H9 (cell line): ENCODE data around the gene NEK4. TPM values are rescaled to one million over a fixed set of nuclear protein-coding genes. Genes with fewer than 3 reads are reported as not detected.

Source experiments
- DNase-seq: peaks from one replicate; pipeline ENCODE4 v3.0.0-alpha.2; 2017
- H2AFZ ChIP-seq: one replicate; pipeline ENCODE4 v1.6.1; 2013; ENCODE audit warnings: mild to moderate bottlenecking, low read length, control low read depth, moderate library complexity
- H2AK5ac ChIP-seq: 2 replicates; pipeline ENCODE4 v1.6.1; 2013; ENCODE audit warnings: low read length, control low read depth, mixed read lengths; ENCODE audit not compliant: insufficient read length
- H2BK120ac ChIP-seq: one replicate; pipeline ENCODE4 v1.6.1; 2013; ENCODE audit warnings: low read depth, mild to moderate bottlenecking, low read length, control low read depth, inconsistent platforms; ENCODE audit not compliant: poor library complexity, severe bottlenecking
- H2BK12ac ChIP-seq: 2 replicates; pipeline ENCODE4 v1.6.1; 2013; ENCODE audit warnings: low read length, control low read depth, mixed read lengths, low read depth; ENCODE audit not compliant: insufficient read length
- H2BK15ac ChIP-seq: 2 replicates; pipeline ENCODE4 v1.6.1; 2013; ENCODE audit warnings: low read depth, low read length, control low read depth
- H2BK20ac ChIP-seq: one replicate; pipeline ENCODE4 v1.6.1; 2013; ENCODE audit warnings: low read depth, mild to moderate bottlenecking, low read length, control low read depth, inconsistent platforms; ENCODE audit not compliant: poor library complexity, severe bottlenecking
- H2BK5ac ChIP-seq: 2 replicates; pipeline ENCODE4 v1.6.1; 2013; ENCODE audit warnings: low read length, control low read depth, mixed read lengths; ENCODE audit not compliant: insufficient read length
- H3K14ac ChIP-seq: 2 replicates; pipeline ENCODE4 v1.6.1; 2013; ENCODE audit warnings: low read length, control low read depth; ENCODE audit not compliant: insufficient read depth
- H3K18ac ChIP-seq: 2 replicates; pipeline ENCODE4 v1.6.1; 2013; ENCODE audit warnings: low read depth, mild to moderate bottlenecking, mixed read lengths, low read length, control low read depth; ENCODE audit not compliant: insufficient read length
- H3K23ac ChIP-seq: 2 replicates; pipeline ENCODE4 v1.6.1; 2013; ENCODE audit warnings: low read length, control low read depth, mixed read lengths, low read depth; ENCODE audit not compliant: insufficient read length
- H3K23me2 ChIP-seq: 2 replicates; pipeline ENCODE4 v1.6.1; 2013; ENCODE audit warnings: low read depth, mild to moderate bottlenecking, mixed read lengths, low read length, control low read depth; ENCODE audit not compliant: insufficient read length, poor library complexity, severe bottlenecking
- H3K27ac ChIP-seq: 2 replicates; pipeline ENCODE4 v1.5.1; 2013; ENCODE audit warnings: low read length, control low read depth, mixed read lengths, low read depth; ENCODE audit not compliant: insufficient read length
- H3K27me3 ChIP-seq: 2 replicates; pipeline ENCODE4 v1.6.1; 2013; ENCODE audit warnings: low read length, control low read depth, inconsistent platforms; ENCODE audit not compliant: insufficient read depth
- H3K4ac ChIP-seq: 2 replicates; pipeline ENCODE4 v1.6.1; 2013; ENCODE audit warnings: low read depth, mild to moderate bottlenecking, control low read depth, inconsistent platforms, low read length, moderate library complexity
- H3K4me1 ChIP-seq: 2 replicates; pipeline ENCODE4 v1.6.1; 2013; ENCODE audit warnings: low read length, control low read depth, inconsistent platforms; ENCODE audit not compliant: insufficient read depth
- H3K4me2 ChIP-seq: 2 replicates; pipeline ENCODE4 v1.6.1; 2013; ENCODE audit warnings: low read length, control low read depth, mixed read lengths; ENCODE audit not compliant: insufficient read length, insufficient read depth
- H3K56ac ChIP-seq: 2 replicates; pipeline ENCODE4 v1.6.1; 2013; ENCODE audit warnings: low read depth, mild to moderate bottlenecking, mixed read lengths, low read length, control low read depth; ENCODE audit not compliant: insufficient read length
- H3K79me1 ChIP-seq: 2 replicates; pipeline ENCODE4 v1.6.1; 2013; ENCODE audit warnings: low read depth, mild to moderate bottlenecking, moderate library complexity, low read length, control low read depth, inconsistent platforms; ENCODE audit not compliant: insufficient read depth, poor library complexity, severe bottlenecking
- H3K79me2 ChIP-seq: 2 replicates; pipeline ENCODE4 v1.6.1; 2013; ENCODE audit warnings: low read length, control low read depth, inconsistent platforms; ENCODE audit not compliant: insufficient read depth
- H3K9ac ChIP-seq: 2 replicates; pipeline ENCODE4 v1.6.1; 2013; ENCODE audit warnings: low read length, control low read depth, mixed read lengths; ENCODE audit not compliant: insufficient read length; ENCODE audit errors: extremely low read depth
- H3K9me3 ChIP-seq: one replicate; pipeline ENCODE4 v1.6.1; 2013; ENCODE audit warnings: low read depth, low read length, inconsistent platforms; ENCODE audit not compliant: control insufficient read depth
- H3T11ph ChIP-seq: one replicate; pipeline ENCODE4 v1.6.1; 2013; ENCODE audit warnings: mild to moderate bottlenecking, low read length, control low read depth, inconsistent platforms
- H4K20me1 ChIP-seq: one replicate; pipeline ENCODE4 v1.6.1; 2013; ENCODE audit not compliant: control insufficient read depth, insufficient read length, insufficient read depth
- H4K5ac ChIP-seq: 2 replicates; pipeline ENCODE4 v1.6.1; 2013; ENCODE audit warnings: low read depth, mild to moderate bottlenecking, mixed read lengths, low read length, control low read depth; ENCODE audit not compliant: insufficient read length
- H4K8ac ChIP-seq: replicated peaks from 2 replicates; pipeline ENCODE4 v1.6.1; 2013; ENCODE audit warnings: low read length, control low read depth, mixed read lengths, low read depth; ENCODE audit not compliant: insufficient read length
- H4K91ac ChIP-seq: 2 replicates; pipeline ENCODE4 v1.6.1; 2013; ENCODE audit warnings: low read depth, mild to moderate bottlenecking, moderate library complexity, mixed read lengths, low read length, control low read depth; ENCODE audit not compliant: insufficient read length
- H3K27ac Mint-ChIP-seq, 3 experiments: 2 replicates in 2 of 3; 3 replicates in 1 of 3; pipeline ENCODE4 v1.8.0; 2020 to 2021; ENCODE audit warnings: mixed read lengths in 3 of 3, mild to moderate bottlenecking in 1 of 3, moderate library complexity in 1 of 3
- H3K27me3 Mint-ChIP-seq: 2 replicates; pipeline ENCODE4 v1.8.0; 2021; ENCODE audit warnings: low read depth, mild to moderate bottlenecking, moderate library complexity, mixed read lengths
- H3K36me3 Mint-ChIP-seq, 3 experiments: 2 replicates in 2 of 3; 3 replicates in 1 of 3; pipeline ENCODE4 v1.8.0; 2020 to 2021; ENCODE audit warnings: low read depth in 3 of 3, mixed read lengths in 3 of 3; ENCODE audit not compliant: insufficient read depth in 1 of 3
- H3K4me1 Mint-ChIP-seq, 2 experiments: 2 replicates each; pipeline ENCODE4 v1.8.0; 2020; ENCODE audit warnings: mixed read lengths in 2 of 2
- H3K4me3 Mint-ChIP-seq, 2 experiments: 2 replicates in 1 of 2; 3 replicates in 1 of 2; pipeline ENCODE4 v1.8.0; 2020 to 2021; ENCODE audit warnings: mild to moderate bottlenecking in 2 of 2, mixed read lengths in 2 of 2, moderate library complexity in 1 of 2
- H3K9me3 Mint-ChIP-seq, 2 experiments: 2 replicates in 1 of 2; 3 replicates in 1 of 2; pipeline ENCODE4 v1.8.0; 2020; ENCODE audit warnings: mild to moderate bottlenecking in 2 of 2, mixed read lengths in 2 of 2, moderate library complexity in 1 of 2
- WGBS: extraction: QIAGEN DNeasy Blood & Tissue Kit; methylation state at CpG from one replicate; pipeline ENCODE4 v1.1.7; 2013; ENCODE audit warnings: missing lambda C conversion rate, low lambda C conversion rate, mixed read lengths; ENCODE audit not compliant: insufficient read length; ENCODE audit errors: extremely low coverage; 5-methylcytosine and 5-hydroxymethylcytosine counted together
- total RNA-seq: library from RNA; stranded (reverse); gene quantifications from 2 replicates; pipeline ENCODE4 v1.2.1, GENCODE V29; 2021
- TF ChIP-seq, protein P1 (sequence below): fragments of 200-600 bp; sonication (generic); conservative IDR thresholded peaks from 3 replicates; pipeline ENCODE4 v1.8.0; 2021; ENCODE audit warnings: antibody characterized with exemption, mild to moderate bottlenecking

Gene NEK4
- total RNA-seq, 1 experiment from 2014 or later, result 36.0 TPM

DNA sequence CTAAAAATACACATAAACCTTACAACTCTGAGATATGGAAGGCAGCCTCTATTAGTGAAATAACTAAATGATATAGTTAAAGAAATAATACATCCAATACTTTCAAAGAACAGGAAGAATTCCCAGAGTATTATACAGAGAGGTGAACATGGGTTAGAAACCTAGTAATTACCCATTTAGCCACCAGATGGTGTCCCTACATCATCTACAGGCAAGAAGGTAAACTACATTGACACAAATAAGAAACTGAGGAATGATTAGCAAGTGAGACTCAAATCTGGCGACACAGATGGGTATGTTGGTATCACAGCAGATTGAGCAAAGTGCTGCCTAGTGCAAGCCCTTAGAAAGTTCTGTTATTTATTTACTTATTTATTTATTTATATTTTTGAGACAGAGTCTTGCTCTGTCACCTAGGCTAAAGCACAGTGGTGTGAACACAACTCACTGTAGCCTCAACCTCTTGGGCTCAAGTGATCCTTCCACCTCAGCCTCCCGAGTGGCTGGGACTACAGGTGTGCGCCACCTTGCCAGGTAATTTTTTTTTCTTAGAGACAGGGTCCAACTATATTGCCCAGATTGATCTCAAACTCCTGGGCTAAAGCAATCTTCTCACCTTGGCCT lies 28.2 kb downstream of the NEK4 start:
- Histone ChIP-seq H3K79me2 (no peaks in the 10 kb centered on the region), H3K27ac (no peak overlapping the region), H2BK5ac (no peak overlapping the region), H4K5ac (no peak overlapping the region), H2BK20ac (no peak overlapping the region), H3K79me1 (no peaks in the 10 kb centered on the region), H2AFZ (no peak overlapping the region), H3K23ac (no peak overlapping the region), H2BK12ac (no peak overlapping the region), H3K4me2 (no peak overlapping the region), H3K23me2 (no peaks in the 10 kb centered on the region), H2BK15ac (no peak overlapping the region), H3K9me3 (no peaks in the 10 kb centered on the region), H3K4me1 (no peaks in the 10 kb centered on the region), H3K27me3 (no peaks in the 10 kb centered on the region), H4K8ac (no peak overlapping the region), H3K9ac (no peak overlapping the region), H3K14ac (no peak overlapping the region), H4K20me1 (no peaks in the 10 kb centered on the region), H2BK120ac (no peak overlapping the region), H3K56ac (no peak overlapping the region), H2AK5ac (no peak overlapping the region), H4K91ac (no peak overlapping the region), H3K4ac (no peak overlapping the region), H3K18ac (no peak overlapping the region), H3T11ph (no peak overlapping the region)
- H3K4me3 Mint-ChIP-seq, result no peak overlapping the region
- TF ChIP-seq, protein P1, sequence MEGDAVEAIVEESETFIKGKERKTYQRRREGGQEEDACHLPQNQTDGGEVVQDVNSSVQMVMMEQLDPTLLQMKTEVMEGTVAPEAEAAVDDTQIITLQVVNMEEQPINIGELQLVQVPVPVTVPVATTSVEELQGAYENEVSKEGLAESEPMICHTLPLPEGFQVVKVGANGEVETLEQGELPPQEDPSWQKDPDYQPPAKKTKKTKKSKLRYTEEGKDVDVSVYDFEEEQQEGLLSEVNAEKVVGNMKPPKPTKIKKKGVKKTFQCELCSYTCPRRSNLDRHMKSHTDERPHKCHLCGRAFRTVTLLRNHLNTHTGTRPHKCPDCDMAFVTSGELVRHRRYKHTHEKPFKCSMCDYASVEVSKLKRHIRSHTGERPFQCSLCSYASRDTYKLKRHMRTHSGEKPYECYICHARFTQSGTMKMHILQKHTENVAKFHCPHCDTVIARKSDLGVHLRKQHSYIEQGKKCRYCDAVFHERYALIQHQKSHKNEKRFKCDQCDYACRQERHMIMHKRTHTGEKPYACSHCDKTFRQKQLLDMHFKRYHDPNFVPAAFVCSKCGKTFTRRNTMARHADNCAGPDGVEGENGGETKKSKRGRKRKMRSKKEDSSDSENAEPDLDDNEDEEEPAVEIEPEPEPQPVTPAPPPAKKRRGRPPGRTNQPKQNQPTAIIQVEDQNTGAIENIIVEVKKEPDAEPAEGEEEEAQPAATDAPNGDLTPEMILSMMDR, result peak; percentile 71
- no peak overlapping the region for H3K27ac Mint-ChIP-seq
- no peaks in the 10 kb centered on the region for H3K4me1 Mint-ChIP-seq
- no peak for DNase-seq
- H3K9me3 Mint-ChIP-seq, result no peaks in the 10 kb centered on the region; a peak in 1 of 5 replicates
- H3K27me3 Mint-ChIP-seq, result no peaks in the 10 kb centered on the region
- WGBS, result no CpG with 5 or more reads among the region's 3 CpGs
- H3K36me3 Mint-ChIP-seq, result peaks cover 31 to 82% (median 81%) of the 10 kb centered on the region in 3 experiments; a peak in 6 of 7 replicates
